Fibroblast of skin of right biceps (primary cell): ENCODE measurements around the gene SEL1L3.

ENCODE experiments used
- DNase-seq: peaks from one replicate; pipeline ENCODE4 v3.0.0-alpha.2; 2013

The SEL1L3 gene

DNA sequence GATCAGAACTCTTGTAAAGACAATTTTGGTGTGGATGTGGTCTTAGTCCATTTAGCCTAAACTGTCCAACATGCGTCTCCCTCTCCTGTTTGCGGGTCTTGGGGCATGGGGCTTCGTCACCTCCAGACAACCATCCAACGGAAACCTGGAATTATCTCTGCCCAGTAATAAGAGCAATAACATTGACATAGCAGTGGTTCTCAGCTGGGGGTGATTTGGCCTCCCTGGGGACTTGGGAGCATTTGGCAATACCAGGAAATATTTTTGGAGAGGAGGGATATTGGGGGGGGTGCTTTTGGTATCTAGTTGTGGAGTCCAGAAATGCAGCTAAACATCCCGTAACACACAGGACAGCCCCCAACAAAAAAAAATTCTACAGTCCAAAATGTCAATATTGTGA, 47.2 kb downstream of the SEL1L3 start:
- peak; percentile 75 for DNase-seq

DNA sequence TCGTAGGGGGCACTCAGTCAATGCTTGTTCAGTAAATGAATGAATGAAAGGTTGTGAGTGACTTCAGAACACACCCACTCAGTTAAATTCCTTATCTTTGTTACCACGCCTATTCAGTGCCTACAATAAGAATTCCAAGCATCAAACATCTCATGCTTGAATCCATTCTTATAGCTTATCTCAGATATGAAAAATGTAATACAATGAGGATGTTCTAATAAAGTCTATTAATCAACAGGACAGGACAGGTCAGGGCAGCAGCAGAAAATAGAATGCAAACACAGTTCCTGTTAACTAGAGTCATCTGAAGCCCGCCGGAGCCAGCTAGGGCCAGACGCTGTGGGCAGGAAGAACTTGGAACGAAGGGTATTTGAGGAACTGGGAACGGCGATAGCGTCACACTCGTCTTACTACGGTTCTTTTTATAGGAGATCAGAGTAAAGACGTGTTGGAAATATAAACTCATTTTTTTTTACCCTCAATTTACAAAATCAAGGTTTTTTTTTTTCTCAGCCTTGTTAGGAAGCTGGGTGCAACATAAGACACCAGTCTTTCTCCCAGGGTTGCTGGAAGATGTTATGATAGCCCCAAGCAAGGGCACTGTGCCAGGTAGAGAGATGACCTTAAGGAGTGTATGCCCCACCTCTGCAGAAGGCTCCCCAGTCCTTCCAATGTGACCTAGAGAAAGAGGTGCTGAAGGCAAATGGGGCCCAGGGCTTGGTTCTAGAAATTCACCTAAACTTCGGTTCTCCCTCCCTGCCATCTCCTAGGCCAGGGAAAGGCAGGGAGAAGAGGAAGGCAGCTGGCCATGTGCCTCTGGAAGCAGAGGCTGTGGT, 48.3 kb downstream of the SEL1L3 start:
- DNase-seq: peak; percentile 66

DNA sequence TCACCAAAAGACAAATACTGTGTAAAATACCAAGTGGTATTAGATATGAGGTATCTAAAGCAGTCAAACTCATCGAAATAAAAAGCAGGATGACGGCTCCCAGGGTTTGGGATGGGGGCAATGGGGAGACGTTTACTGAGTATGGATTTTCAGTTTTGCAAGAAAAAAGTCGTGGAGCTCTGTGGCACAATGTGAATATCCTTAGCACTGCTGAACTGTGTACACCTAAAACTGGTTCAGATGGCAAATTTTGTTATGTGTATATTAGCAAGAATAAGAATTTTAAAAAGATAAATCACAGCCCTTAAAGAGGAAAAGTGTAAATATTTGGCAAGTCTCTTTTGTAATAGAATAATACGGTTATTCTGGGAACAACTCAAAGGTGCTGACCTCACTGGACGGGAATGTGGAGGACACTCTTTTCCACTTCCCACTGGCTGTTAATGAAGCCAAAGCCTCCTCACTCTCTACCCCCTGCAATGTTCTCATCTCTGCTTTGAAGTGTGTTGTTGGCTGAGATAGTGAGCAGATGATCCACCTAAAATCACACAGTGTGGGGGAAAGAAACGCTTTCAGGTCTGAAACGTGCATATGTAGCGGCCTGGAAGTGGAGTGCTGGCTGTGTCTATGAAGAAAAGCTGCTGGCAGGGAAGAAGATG, 49.2 kb downstream of the SEL1L3 start:
- peak; percentile 92 for DNase-seq

DNA sequence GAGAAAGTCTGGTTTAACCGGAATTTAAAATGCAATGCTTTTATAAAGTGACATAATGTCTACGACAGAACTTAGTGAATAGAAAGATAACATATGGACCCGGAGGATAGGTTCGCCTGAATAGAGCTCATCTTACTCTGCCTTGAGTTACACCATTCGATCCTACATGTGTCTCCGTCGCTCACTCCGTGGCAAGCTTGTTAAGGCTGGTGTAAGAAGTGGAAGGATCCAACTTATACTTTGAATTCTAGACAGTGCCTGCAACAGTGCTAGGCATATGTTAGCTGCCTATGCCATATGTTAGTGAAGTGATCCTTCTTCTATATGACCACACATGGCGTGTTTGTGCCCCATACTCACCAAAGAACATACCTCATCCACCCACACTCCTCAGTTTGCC, 50.9 kb downstream of the SEL1L3 start:
- DNase-seq: no peak

DNA sequence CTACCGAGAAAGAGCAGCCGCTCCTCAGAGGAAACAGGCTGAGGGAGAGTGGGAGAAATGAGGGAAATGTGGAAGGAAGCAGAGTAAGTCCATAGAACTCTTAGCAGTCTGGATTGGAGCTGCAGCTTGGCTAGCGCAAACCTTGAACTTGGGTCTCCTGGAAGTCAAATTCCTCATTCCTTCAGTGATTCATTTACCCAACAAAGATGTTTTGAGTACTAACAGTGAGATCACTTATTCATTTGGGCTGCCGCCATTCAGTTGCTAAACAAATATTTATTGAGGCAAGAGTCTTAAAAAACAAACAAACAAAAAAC, 51.5 kb downstream of the SEL1L3 start:
- peak; percentile 61 for DNase-seq

DNA sequence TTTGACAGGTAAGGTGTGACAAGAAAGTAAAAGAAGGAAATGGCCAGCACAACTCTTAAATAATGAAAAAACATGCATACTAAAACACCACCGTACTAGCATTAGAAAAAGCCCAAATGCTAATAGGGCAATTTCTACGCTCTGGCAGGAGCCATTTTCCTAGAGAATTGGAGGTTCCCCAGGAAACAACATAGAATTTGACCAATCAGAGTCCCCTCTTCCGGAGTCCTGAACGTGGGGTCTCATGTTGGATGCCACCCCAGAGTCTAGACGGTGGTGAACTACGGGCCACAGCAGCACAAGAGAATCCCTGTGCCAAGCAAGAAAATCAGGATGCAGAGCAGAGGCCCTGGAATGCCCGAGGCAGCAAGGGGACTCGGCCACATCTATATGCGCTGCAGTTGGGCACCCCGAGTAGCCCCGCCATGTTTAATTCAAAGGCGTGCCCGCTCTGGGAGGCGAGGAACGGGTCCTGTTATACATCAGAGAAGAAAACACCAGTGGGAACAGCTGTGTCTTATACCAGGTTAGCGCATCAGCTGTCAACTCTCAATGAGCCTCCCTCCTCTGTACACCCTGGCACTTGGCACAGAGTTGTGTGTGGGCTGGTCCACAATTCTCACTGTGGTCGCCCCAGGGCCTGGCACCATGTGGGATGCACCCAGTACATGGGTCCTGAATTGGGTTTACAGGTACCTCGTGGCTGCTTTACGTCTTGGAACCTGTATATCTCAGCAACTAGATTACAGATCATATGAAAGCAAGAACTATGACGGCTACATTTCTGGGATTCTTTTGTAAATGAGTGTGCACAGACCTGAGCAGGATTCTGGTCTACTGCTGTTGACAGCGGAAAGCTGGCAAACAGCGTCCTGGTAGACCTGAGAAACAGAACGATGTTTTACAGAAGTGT, 52.1 kb downstream of the SEL1L3 start:
- DNase-seq: no peak

DNA sequence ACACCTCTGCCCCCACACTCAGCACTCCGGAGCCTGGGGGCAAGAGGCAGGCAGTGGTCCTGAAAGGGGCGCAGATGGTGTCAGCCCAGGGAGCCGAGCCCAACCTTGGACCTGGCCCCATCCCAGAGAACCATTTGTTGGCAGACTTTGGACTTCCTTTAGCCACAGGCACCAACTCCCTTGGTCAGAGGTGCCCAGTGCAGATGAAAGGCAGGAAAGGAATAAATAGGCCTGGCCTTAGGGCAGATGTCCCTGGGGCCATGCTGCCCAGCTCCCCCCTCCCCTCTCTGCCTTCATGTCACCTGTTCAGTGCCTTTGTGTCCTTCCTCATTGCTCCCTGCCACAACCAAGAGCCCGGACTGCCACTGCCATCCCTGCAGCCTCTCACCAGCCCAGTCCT, 52.8 kb downstream of the SEL1L3 start:
- DNase-seq: no peak

DNA sequence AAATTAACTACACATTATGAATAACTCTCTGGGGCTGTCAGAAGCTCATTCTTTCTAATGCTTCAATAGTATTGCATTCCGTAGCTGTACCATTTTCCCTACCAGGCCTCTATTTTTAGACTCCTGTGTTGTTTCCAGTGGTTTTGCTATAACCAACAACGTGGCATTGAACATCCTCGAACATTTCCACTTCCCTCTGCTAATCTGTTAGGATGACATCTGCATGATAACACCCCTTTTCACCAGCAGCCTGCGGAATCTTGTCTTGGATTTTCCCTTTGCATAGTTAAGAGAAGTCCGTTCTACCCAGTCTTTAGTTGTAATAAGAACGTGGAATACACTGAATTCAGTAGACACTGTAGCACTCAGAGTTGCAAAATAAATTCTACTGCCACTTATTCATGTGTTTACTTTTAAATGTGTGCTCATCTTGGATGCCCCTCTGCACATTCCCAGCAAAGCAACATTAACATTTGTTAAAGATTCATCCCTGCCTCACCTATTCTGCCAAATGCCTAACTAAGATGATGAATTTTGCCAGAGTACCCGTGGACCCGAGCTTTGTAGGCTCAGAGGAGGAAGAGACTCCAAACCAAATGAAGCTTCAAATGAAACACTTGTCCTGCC, 55.6 kb downstream of the SEL1L3 start:
- no peak for DNase-seq

DNA sequence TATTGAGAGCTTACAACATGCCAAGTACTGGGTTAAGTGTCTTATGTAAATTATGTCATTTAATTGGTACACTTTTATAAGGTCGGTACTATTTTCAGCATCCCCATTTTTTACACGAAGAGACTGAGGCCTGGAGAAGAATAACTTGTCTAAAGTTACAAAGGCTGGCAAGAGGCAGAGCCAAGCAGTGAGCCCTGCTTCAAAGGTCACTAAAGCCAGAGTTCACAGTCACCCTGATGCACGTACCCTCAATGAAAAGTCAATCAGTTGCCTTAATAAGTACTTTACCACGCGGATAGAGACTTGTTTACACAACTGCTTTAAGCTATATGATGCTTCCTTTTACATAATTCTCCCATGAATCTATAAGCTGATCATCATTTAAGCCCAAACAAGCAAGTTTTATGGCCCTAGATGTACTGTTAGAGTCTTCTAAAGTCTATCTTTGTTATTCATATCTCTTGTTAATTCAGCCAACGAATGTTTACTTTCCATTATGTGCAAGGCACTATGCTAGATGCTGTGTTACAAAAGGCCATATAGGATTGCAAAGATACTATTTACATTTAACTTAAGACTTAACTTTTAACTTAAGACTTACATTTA, 57.4 kb downstream of the SEL1L3 start:
- no peak for DNase-seq

DNA sequence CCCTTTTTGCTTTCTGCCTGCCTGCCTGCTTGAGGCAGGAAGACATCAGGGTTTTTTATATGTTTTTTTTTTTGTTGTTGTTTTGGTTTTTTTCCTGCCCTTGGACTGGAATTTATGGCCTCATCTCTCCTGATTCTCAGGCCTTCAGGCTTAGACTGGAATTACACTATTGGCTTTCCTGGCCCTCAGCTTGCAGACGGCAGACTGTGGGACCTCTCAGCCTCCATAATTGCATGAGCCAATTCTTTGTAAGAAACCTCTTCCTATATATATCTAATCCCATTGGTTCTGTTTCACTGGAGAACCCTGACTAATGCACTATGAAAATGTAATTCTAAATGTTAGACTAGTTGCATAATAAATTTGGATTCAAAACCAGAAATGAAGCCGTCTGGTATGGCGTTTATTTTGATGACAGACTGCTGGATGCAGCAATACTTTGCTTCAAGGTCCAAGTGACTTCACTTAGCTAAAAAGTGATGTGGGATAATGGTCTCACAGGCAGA, 59.0 kb downstream of the SEL1L3 start:
- peak; percentile 19 for DNase-seq

DNA sequence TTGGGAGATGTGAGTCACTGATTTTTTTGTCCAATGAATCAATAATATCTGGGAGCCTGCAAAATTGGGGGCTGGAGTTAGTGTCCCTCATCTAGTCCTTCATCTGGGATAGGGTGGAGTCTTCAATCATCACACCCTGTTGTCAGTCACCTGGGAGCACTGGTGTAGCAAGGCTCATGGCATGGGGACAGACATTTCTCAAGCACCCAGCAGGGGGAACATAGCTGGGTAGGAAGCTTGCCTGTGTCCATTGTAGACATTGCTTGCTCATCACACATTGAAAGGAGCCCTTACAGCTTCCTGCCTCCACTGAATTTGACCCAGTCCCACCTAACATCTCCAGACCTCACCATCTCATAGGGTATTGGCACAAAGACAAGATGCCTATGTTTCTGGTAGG, 61.2 kb downstream of the SEL1L3 start:
- DNase-seq: no peak

DNA sequence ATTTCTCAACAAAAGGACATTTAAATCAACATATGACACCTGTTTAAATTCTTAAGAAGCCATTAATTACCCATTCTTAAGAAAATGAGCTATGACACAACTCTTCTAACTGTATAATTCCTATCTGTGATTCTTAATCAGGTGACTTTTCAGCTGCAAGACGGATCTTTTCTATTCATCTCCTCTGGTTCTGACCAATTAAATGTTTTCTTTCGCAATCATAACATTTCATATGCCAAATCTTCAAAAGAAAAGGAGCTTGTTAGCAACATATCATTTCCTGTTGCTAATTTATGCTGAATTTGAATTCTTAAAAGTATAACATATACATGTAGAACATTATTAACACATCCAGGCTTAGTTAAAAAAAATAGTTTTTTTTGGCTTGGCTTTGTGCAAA, 62.5 kb downstream of the SEL1L3 start:
- no peak for DNase-seq

DNA sequence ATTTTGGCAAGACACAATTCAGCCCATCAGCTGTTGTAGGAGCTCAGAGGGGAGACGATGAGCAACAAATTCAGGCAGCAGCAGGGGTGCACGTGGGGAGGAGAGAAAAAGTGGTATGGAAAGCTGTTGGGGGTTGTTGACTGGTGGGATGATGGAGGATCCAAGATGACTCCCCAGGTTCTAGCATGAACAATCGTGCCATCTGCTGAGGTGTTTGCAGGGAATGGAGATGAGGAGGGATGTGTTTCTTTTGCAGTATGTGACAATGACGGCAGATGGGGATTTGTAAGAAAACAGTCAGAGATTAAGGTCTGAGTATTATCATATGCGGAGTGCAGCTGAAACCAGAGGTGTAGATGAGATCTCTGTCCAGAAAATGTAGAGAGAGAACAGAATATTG, 63.3 kb downstream of the SEL1L3 start:
- no peak for DNase-seq

DNA sequence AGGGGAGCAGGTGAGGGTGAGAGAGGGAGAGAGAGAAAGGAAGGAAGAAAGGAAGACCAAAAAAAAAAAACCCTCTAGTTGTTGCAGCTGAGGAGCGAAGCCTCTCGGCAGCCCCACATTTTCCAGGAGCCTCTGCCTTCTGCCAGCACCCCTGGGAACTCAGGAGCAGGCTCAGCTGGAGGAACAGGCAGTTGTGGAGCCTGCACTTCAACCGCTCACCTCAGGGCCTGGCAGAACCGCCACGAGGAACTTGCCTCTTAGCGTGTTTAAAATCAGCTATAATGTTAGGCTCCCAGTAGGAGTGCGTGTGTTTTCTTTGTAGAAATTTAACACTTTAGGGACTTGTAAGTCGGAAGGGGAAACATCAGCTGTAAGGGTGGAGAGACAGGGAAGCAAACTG, 65.7 kb downstream of the SEL1L3 start:
- no peak for DNase-seq

DNA sequence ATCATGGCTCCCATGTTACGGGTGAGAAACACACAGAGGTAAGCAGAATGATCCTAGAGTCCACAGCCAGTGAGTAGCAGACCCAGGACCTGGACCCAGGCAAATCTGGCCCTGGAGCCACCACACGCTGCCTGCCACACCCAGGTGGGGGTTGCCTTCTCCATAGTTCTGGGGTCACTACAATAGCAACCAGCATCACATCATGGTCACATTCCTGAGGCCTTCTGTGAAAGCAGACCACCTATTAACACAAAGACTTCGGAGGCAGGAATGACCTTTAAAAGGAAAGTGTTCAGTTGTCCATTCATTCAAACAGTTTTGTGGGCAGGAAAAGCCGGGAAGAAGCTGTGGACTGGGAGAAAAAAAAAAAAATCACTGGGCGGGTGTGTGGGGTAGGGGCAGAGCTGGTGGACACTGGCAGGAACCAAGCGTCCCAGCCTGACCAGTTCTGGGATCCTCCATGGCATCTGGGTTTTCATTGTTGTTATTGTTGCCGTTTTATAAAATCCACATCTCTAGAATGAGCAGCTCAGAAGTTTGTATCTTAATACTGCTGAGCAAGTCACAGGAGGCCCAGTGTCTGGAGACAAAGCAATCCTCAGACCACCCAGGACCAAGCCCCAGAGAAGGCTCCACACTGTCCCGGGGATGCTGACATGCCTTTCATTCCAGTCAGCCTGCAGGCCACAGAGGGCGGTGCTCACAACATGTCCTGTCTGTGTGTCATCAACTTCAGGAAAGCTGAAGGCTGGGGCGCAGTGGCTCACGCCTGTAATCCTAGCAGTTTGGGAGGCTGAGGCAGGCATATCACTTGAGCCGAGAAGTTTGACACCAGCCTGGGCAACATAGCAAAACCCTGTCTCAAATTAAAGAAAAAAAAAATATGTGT, 67.0 kb downstream of the SEL1L3 start:
- DNase-seq: peak; percentile 98

DNA sequence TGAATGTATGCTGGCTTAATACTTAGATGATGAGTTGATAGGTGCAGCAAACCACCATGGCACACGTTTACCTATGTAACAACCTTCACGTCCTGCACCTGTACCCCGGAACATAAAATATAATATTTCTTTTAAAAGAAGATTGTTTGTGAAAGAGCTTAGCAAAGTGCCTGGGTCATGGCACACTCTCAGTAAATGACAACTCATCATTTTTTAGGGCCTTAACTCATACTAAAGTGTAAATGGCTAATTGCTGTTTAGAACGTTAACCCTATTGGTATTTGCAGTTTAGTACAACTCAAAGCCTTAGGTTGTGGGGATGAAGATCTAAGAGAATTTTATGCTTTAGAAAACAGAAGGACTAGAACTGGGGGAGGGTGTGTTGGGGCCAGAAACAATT, 67.7 kb downstream of the SEL1L3 start:
- DNase-seq: no peak

DNA sequence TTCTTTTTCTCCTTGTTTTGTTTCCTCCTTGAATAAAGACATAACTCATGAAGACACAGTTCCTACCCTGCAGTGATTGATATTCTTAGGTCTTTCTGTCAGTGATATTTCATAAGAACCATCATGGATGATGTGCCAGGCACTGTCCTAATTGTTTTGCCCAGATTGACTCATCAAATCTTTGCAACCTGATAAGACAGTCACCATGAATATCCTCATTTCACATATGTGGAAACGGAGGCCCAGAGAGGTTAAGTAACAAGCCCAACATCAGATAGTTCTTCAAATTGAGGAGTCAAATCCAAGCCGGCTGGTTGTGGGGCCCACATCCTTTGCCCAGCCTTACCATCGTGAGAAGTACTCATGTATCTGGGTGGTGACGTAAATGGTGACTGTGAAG, 69.9 kb downstream of the SEL1L3 start:
- DNase-seq: no peak

DNA sequence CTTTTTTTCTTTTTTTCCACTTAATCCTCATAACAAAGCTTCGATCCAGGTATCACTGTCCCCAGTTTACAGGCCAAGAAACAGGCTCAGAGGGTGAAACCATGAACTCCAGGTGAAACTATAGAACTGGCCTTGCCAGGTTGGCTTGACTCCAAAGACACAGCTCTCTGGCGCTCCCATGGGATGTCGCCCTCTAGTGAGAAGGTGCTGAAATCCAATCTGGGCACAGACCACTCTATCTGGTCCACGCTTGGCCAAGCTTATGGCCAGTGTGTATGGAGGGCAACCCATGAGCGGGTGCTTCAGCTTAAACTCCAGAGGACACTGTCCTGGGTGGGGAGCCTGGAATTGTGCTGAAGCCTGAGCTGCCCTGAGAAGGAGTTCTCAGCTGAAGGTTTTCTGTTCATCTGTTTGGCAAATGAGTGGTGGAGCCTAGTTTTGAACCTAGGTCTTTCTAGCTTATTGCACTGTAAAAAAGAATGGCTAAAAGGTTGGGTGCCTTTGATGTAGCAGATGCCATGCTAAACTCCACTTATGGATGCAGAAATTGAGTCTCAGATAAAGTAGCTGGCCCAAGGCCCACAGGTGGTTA, 70.5 kb downstream of the SEL1L3 start:
- no peak for DNase-seq

DNA sequence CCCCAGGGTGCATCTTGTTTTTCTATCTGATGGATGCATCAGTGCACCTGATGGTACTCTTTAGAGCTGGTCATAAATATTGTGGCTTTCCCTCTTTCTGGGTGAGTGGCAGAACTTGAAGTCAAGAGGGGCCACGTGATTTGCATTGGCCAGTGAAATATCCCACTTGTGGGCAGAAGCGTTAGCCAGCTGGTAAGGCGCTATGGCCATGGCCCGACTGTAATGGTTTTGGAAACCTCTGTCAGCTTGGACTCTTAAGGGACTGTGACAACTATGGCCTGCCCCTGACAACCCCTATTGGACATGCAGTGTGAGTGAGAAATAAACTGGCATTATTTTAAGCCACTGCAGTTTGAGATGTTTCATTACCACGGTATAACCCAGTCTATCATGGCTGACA, 72.8 kb downstream of the SEL1L3 start:
- DNase-seq: no peak

DNA sequence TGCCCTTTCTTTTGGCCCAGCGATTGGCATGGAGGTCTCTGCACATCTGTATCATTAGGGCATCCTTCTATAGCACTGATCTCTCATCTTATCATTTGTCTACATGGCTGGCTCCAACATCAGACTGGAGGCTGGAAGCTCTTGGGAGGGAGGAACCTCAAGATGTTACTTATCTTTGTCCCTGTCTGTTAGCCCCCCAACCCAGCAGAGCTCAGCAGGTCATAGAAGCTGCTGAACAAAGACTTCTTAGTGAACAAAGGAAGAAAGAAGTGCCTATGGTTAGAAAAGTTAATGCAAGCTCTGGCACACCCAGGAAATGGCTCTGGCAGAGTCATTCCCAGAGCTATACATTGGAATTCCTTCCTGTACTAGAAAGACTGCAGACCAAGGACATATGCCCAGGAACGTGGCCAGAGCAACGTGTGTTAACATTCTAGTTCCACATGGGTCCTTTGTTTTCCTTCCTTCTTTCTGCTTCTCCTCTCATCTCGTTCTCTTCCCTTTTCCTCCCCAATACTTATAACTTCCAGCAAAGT, 74.0 kb downstream of the SEL1L3 start:
- peak; percentile 24 for DNase-seq
